Upper lobe of left lung (tissue), 4 donors: Measurements from ENCODE around the gene TMED10.

Experiments
- POLR2AphosphoS5 ChIP-seq, 2 donors: sonication (generic); formaldehyde crosslinking; IDR thresholded peaks; one replicate each; pipeline ENCODE4 v1.5.1; 2017; ENCODE audit warnings: antibody characterized with exemption in 2 of 2
- TF ChIP-seq, protein P1 (sequence below), 6 experiments: fragments of 450-650 bp in 4 of 6; fragments of 200-600 bp in 2 of 6; sonication (generic) in 2 of 6; IDR thresholded peaks; one replicate each; pipeline ENCODE4 v1.5.1; 2016 to 2019; ENCODE audit warnings: antibody characterized with exemption in 6 of 6

DNA sequence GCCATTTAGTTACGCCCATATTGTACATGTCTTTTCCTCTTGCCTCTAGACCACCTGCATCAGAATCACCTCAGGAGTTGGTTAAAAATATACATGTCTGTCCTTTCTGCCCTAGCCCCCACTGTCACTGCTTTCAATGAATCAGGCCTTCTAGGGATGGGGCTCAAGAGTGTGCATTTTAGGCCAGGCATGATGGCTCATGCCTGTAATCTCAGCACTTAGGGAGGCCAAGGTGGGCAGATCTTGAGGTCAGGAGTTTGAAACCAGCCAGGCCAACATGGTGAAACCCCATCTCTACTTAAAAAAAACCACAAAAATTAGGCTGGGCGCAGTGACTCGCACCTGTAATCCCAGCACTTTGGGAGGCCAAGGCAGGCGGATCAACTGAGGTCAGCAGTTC, 13.6 kb upstream of the TMED10 start:
- TF ChIP-seq, protein P1, sequence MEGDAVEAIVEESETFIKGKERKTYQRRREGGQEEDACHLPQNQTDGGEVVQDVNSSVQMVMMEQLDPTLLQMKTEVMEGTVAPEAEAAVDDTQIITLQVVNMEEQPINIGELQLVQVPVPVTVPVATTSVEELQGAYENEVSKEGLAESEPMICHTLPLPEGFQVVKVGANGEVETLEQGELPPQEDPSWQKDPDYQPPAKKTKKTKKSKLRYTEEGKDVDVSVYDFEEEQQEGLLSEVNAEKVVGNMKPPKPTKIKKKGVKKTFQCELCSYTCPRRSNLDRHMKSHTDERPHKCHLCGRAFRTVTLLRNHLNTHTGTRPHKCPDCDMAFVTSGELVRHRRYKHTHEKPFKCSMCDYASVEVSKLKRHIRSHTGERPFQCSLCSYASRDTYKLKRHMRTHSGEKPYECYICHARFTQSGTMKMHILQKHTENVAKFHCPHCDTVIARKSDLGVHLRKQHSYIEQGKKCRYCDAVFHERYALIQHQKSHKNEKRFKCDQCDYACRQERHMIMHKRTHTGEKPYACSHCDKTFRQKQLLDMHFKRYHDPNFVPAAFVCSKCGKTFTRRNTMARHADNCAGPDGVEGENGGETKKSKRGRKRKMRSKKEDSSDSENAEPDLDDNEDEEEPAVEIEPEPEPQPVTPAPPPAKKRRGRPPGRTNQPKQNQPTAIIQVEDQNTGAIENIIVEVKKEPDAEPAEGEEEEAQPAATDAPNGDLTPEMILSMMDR (IDR thresholded peaks at IDR 0.05): no peak
- TF ChIP-seq POLR2AphosphoS5 (IDR thresholded peaks at IDR 0.05): no peak
